ENCODE measurements around the gene PFKP. TPM values are rescaled to one million over a fixed set of nuclear protein-coding genes. Genes with fewer than 3 reads are reported as not detected.
A peak's percentile ranks its signal among the peaks of the same experiment; 100 is the strongest.

PFKP gene
- total and polyA plus RNA-seq, 2 experiments from 2014 or later = 24.6 to 48.9 TPM

GRCh38 chr10:3093996-3094395 is 26.6 kb downstream of the PFKP start:
- H3K27ac ChIP-seq = peak overlapping the region; percentile 72
- H2AFZ ChIP-seq = no peak overlapping the region
- H3K36me3 ChIP-seq (replicated peaks; ENCODE audit: insufficient read depth, low read depth) = no peaks in the 10 kb centered on the region
- DNase-seq (ENCODE audit: low spot score) = no peak
- H3K9me2 ChIP-seq (replicated peaks; ENCODE audit: insufficient read depth) = no peaks in the 10 kb centered on the region
- H3K4me1 ChIP-seq (ENCODE audit: insufficient read depth) = peaks cover 27% of the 10 kb centered on the region
- no peaks in the 10 kb centered on the region for H3K27me3 ChIP-seq
- no peaks in the 10 kb centered on the region for H3K9me3 ChIP-seq (ENCODE audit: low read depth)
- H3K4me3 ChIP-seq = no peak overlapping the region
- H4K20me1 ChIP-seq (ENCODE audit: insufficient read depth, poor library complexity, severe bottlenecking) = no peaks in the 10 kb centered on the region
- 85% methylated on average over 5 of the region's 5 CpGs for WGBS (ENCODE audit: low lambda C conversion rate, missing lambda C conversion rate)
- no peak for TF ChIP-seq CTCF (IDR thresholded peaks at IDR 0.05; ENCODE audit: poor library complexity)
- no peak for TF ChIP-seq EZH2 (IDR thresholded peaks at IDR 0.05; ENCODE audit: borderline replicate concordance)
- TF ChIP-seq EZH2phosphoT487 (IDR thresholded peaks at IDR 0.05; ENCODE audit: low read depth, severe bottlenecking, unreplicated experiment) = no peak
- no peaks in the 10 kb centered on the region for H3K79me2 ChIP-seq
- no peak overlapping the region for H3K4me2 ChIP-seq

- Histone ChIP-seq H3K36me3 (replicated peaks; ENCODE audit: insufficient read depth, low read depth) (no peaks in the 10 kb centered on the region), H3K9me3 (ENCODE audit: low read depth) (no peaks in the 10 kb centered on the region), H3K27me3 (no peaks in the 10 kb centered on the region), H2AFZ (no peak overlapping the region), H3K4me1 (ENCODE audit: insufficient read depth) (peaks cover 27% of the 10 kb centered on the region), H3K4me2 (peak overlapping the region; percentile 30), H3K27ac (peak overlapping the region; percentile 72), H3K9me2 (replicated peaks; ENCODE audit: insufficient read depth) (no peaks in the 10 kb centered on the region), H3K4me3 (no peak overlapping the region), H4K20me1 (ENCODE audit: insufficient read depth, poor library complexity, severe bottlenecking) (no peaks in the 10 kb centered on the region), H3K79me2 (no peaks in the 10 kb centered on the region)
- 24% methylated on average over 5 of the region's 5 CpGs for whole genome bisulfite sequencing (ENCODE audit: low lambda C conversion rate, missing lambda C conversion rate)
- no peak for TF ChIP-seq EZH2 (IDR thresholded peaks at IDR 0.05; ENCODE audit: borderline replicate concordance)
- no peak for TF ChIP-seq CTCF (IDR thresholded peaks at IDR 0.05; ENCODE audit: poor library complexity)
- no peak for TF ChIP-seq EZH2phosphoT487 (IDR thresholded peaks at IDR 0.05; ENCODE audit: low read depth, severe bottlenecking, unreplicated experiment)
- no peak for DNase-seq (ENCODE audit: low spot score)
Observed at GRCh38 chr10:3094609-3095036, 27.3 kb downstream of the PFKP start.

GRCh38 chr10:3095373-3096139 is 28.2 kb downstream of the PFKP start:
- TF ChIP-seq EZH2phosphoT487 (IDR thresholded peaks at IDR 0.05; ENCODE audit: low read depth, severe bottlenecking, unreplicated experiment) (no peak), EZH2 (IDR thresholded peaks at IDR 0.05; ENCODE audit: borderline replicate concordance) (no peak), CTCF (IDR thresholded peaks at IDR 0.05; ENCODE audit: poor library complexity) (no peak)
- peaks cover 24% of the 10 kb centered on the region for H3K4me1 ChIP-seq (ENCODE audit: insufficient read depth)
- peak overlapping the region; percentile 30 for H3K4me2 ChIP-seq
- H3K36me3 ChIP-seq (replicated peaks; ENCODE audit: insufficient read depth, low read depth) = no peaks in the 10 kb centered on the region
- 15% methylated on average over 17 of the region's 17 CpGs for WGBS (ENCODE audit: low lambda C conversion rate, missing lambda C conversion rate)
- H3K27ac ChIP-seq = peak overlapping the region; percentile 72
- no peaks in the 10 kb centered on the region for H3K79me2 ChIP-seq
- H3K27me3 ChIP-seq = no peaks in the 10 kb centered on the region
- DNase-seq (ENCODE audit: low spot score) = peak; percentile 84
- no peaks in the 10 kb centered on the region for H3K9me3 ChIP-seq (ENCODE audit: low read depth)
- no peaks in the 10 kb centered on the region for H4K20me1 ChIP-seq (ENCODE audit: insufficient read depth, poor library complexity, severe bottlenecking)
- no peaks in the 10 kb centered on the region for H3K9me2 ChIP-seq (replicated peaks; ENCODE audit: insufficient read depth)
- H3K4me3 ChIP-seq = no peak overlapping the region
- no peak overlapping the region for H2AFZ ChIP-seq
